ENCODE data around the gene BBS4.

DNA sequence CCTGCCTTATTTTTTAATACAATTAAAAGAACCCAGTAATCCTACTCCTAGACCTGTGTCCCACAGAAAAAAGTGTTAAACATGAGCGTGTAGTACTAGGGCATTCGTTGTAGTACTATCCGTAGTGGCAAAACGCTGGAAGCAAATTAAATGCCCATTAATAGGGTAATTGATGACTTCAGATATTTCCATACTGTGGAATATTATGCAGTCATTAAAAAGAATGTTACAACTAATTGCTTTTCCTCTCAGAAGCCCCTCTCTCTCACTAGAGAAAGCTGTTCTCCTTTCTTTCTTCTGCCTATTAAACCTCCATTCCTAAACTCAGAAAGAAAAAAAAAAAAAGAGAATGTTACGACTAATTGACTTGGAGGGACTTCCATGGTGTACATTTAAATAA, 2.7 kb downstream of the BBS4 start:
- TF ChIP-seq, protein P1, sequence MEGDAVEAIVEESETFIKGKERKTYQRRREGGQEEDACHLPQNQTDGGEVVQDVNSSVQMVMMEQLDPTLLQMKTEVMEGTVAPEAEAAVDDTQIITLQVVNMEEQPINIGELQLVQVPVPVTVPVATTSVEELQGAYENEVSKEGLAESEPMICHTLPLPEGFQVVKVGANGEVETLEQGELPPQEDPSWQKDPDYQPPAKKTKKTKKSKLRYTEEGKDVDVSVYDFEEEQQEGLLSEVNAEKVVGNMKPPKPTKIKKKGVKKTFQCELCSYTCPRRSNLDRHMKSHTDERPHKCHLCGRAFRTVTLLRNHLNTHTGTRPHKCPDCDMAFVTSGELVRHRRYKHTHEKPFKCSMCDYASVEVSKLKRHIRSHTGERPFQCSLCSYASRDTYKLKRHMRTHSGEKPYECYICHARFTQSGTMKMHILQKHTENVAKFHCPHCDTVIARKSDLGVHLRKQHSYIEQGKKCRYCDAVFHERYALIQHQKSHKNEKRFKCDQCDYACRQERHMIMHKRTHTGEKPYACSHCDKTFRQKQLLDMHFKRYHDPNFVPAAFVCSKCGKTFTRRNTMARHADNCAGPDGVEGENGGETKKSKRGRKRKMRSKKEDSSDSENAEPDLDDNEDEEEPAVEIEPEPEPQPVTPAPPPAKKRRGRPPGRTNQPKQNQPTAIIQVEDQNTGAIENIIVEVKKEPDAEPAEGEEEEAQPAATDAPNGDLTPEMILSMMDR (IDR thresholded peaks at IDR 0.05): no peak
- TF ChIP-seq, protein P2, sequence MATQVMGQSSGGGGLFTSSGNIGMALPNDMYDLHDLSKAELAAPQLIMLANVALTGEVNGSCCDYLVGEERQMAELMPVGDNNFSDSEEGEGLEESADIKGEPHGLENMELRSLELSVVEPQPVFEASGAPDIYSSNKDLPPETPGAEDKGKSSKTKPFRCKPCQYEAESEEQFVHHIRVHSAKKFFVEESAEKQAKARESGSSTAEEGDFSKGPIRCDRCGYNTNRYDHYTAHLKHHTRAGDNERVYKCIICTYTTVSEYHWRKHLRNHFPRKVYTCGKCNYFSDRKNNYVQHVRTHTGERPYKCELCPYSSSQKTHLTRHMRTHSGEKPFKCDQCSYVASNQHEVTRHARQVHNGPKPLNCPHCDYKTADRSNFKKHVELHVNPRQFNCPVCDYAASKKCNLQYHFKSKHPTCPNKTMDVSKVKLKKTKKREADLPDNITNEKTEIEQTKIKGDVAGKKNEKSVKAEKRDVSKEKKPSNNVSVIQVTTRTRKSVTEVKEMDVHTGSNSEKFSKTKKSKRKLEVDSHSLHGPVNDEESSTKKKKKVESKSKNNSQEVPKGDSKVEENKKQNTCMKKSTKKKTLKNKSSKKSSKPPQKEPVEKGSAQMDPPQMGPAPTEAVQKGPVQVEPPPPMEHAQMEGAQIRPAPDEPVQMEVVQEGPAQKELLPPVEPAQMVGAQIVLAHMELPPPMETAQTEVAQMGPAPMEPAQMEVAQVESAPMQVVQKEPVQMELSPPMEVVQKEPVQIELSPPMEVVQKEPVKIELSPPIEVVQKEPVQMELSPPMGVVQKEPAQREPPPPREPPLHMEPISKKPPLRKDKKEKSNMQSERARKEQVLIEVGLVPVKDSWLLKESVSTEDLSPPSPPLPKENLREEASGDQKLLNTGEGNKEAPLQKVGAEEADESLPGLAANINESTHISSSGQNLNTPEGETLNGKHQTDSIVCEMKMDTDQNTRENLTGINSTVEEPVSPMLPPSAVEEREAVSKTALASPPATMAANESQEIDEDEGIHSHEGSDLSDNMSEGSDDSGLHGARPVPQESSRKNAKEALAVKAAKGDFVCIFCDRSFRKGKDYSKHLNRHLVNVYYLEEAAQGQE (IDR thresholded peaks at IDR 0.05; ENCODE audit: insufficient read depth in 1 of 2, low read depth in 2 of 2, low read length in 1 of 2): no peak
- no peak for TF ChIP-seq POLR2AphosphoS5 (IDR thresholded peaks at IDR 0.05; ENCODE audit: low read depth, low read length)
- TF ChIP-seq TCF7L2 (IDR thresholded peaks at IDR 0.05; ENCODE audit: low read depth, low read length): no peak

All from Panc1 (cell line).